B cell (primary cell): ENCODE data around the gene ZRANB3. TPM values are rescaled to one million over a fixed set of nuclear protein-coding genes. Genes with fewer than 3 reads are reported as not detected.

Experiments
- ATAC-seq: fragments of 200-7000 bp; cut with Tn5 transposase; one replicate; pipeline ENCODE4 v1.10.0; 2021; ENCODE audit warnings: low read depth, mild to moderate bottlenecking, moderate number of reproducible peaks, moderate library complexity
- CTCF ChIA-PET: fragments of 350-600 bp; sonication (Branson Sonifier 250); formaldehyde crosslinking; loops from one replicate; lab custom pipeline; 2021; ENCODE audit warnings: antibody characterized with exemption, inconsistent platforms; lab: Charles Lee
- POLR2A ChIA-PET: fragments of 350-600 bp; sonication (Branson Sonifier 250); formaldehyde crosslinking; loops from one replicate; lab custom pipeline; 2021; ENCODE audit warnings: antibody characterized with exemption; lab: Charles Lee
- DNase-seq: peaks from one replicate; pipeline ENCODE4 v3.0.0; 2013
- H2AFZ ChIP-seq: 2 replicates; pipeline ENCODE4 v1.6.1; 2012; ENCODE audit warnings: mild to moderate bottlenecking, low read depth, low read length; ENCODE audit not compliant: insufficient read depth, poor library complexity, severe bottlenecking
- H3K27ac ChIP-seq, 2 donors: 1 replicate in 1 of 2; 2 replicates in 1 of 2; pipeline ENCODE4 v1.5.1; 2012 to 2013; ENCODE audit warnings: low read length in 2 of 2, mild to moderate bottlenecking in 2 of 2, moderate library complexity in 1 of 2
- H3K27me3 ChIP-seq, 4 experiments: fragments of 200-600 bp in 1 of 4; sonication (generic) in 1 of 4; replicated peaks in 1 of 4; 1 replicate in 2 of 4; 2 replicates in 2 of 4; pipeline versions ENCODE4 v1.6.1 to v1.7.0; 2013 to 2016; ENCODE audit warnings: low read length in 3 of 4, mild to moderate bottlenecking in 2 of 4, mixed read lengths in 1 of 4, moderate library complexity in 1 of 4; ENCODE audit not compliant: insufficient read depth in 4 of 4, control insufficient read depth in 3 of 4; ENCODE audit errors: control extremely low read depth in 1 of 4
- H3K36me3 ChIP-seq, 2 experiments: replicated peaks in 1 of 2; 1 replicate in 1 of 2; 2 replicates in 1 of 2; pipeline versions ENCODE4 v1.6.1 to v1.7.1; 2013; ENCODE audit warnings: low read length in 1 of 2; ENCODE audit not compliant: insufficient read depth in 2 of 2, control insufficient read depth in 1 of 2; ENCODE audit errors: control extremely low read depth in 1 of 2, extremely low read depth in 1 of 2
- H3K4me1 ChIP-seq, 2 donors: fragments of 200-600 bp in 1 of 2; sonication (generic) in 1 of 2; 1 replicate in 1 of 2; 2 replicates in 1 of 2; pipeline versions ENCODE4 v1.5.1 to v1.6.1; 2013 to 2017; ENCODE audit warnings: low read length in 2 of 2; ENCODE audit not compliant: control insufficient read depth in 2 of 2, insufficient read depth in 2 of 2
- H3K4me2 ChIP-seq: replicated peaks from 2 replicates; pipeline ENCODE3; 2012; ENCODE audit warnings: mild to moderate bottlenecking, low read depth, low read length; ENCODE audit not compliant: poor library complexity, severe bottlenecking
- H3K4me3 ChIP-seq, 5 experiments: fragments of 200-600 bp in 1 of 5; sonication (generic) in 1 of 5; 1 replicate in 3 of 5; 2 replicates in 2 of 5; pipeline versions ENCODE4 v1.5.1 to v1.7.0; 2011 to 2016; ENCODE audit warnings: low read length in 4 of 5, mild to moderate bottlenecking in 4 of 5, low read depth in 2 of 5, control low read depth in 1 of 5, moderate library complexity in 1 of 5; ENCODE audit not compliant: insufficient read depth in 1 of 5; ENCODE audit errors: control extremely low read depth in 1 of 5, extremely low read depth in 1 of 5
- H3K79me2 ChIP-seq: fragments of 200-600 bp; sonication (generic); one replicate; pipeline ENCODE4 v1.6.0; 2016; ENCODE audit warnings: low read length; ENCODE audit not compliant: control insufficient read depth, insufficient read depth
- H3K9ac ChIP-seq: fragments of 200-600 bp; sonication (generic); 2 replicates; pipeline ENCODE4 v1.6.1; 2017; ENCODE audit warnings: mild to moderate bottlenecking, low read length, moderate library complexity
- H3K9me3 ChIP-seq, 3 donors: one replicate each; pipeline versions ENCODE4 v1.6.1 to v1.7.1; 2013; ENCODE audit warnings: low read length in 2 of 3; ENCODE audit not compliant: control insufficient read depth in 2 of 3, insufficient read depth in 1 of 3; ENCODE audit errors: control extremely low read depth in 1 of 3
- H4K20me1 ChIP-seq: 2 replicates; pipeline ENCODE4 v1.6.0; 2012; ENCODE audit warnings: mild to moderate bottlenecking, low read length; ENCODE audit not compliant: insufficient read depth, control insufficient read depth, poor library complexity, severe bottlenecking
- H3K27ac Mint-ChIP-seq: one replicate; pipeline ENCODE4 v1.8.0; 2021; ENCODE audit warnings: mixed read lengths
- H3K27me3 Mint-ChIP-seq: one replicate; pipeline ENCODE4 v1.8.0; 2021; ENCODE audit warnings: mixed read lengths
- H3K4me1 Mint-ChIP-seq: one replicate; pipeline ENCODE4 v1.8.0; 2021; ENCODE audit warnings: mixed read lengths
- H3K4me3 Mint-ChIP-seq: one replicate; pipeline ENCODE4 v1.8.0; 2021; ENCODE audit warnings: mixed read lengths
- H3K9me3 Mint-ChIP-seq: one replicate; pipeline ENCODE4 v1.8.0; 2022; ENCODE audit warnings: mixed read lengths; ENCODE audit not compliant: insufficient read depth
- EZH2 ChIP-seq: IDR thresholded peaks from 2 replicates; pipeline ENCODE4 v1.6.1; 2012; ENCODE audit warnings: borderline replicate concordance, low read depth, mild to moderate bottlenecking, moderate library complexity, low read length; ENCODE audit not compliant: insufficient read depth, poor library complexity, severe bottlenecking
- WGBS: methylation state at CpG from one replicate; pipeline ENCODE4 v1.1.5; 2013; ENCODE audit warnings: missing lambda C conversion rate; ENCODE audit not compliant: insufficient coverage; 5-methylcytosine and 5-hydroxymethylcytosine counted together
- intact Hi-C: fragments of 100-400 bp; cut with micrococcal nuclease; formaldehyde crosslinking; loops from one replicate; pipeline ENCODE4 v1.10.0; 2022
- polyA plus RNA-seq: library from polyadenylated mRNA; depleted of rRNA; stranded (reverse); fragments of >200 nt; gene quantifications from 2 replicates; pipeline ENCODE4 v1.2.3, GENCODE V29; 2012
- total RNA-seq, 2 donors: library from RNA; stranded (reverse); fragments of 120-200 nt in 1 of 2; gene quantifications; 1 replicate in 1 of 2; 2 replicates in 1 of 2; pipeline versions ENCODE4 v1.2.3 to v1.2.4, GENCODE V29; 2013 to 2022
- TF ChIP-seq, protein P1 (sequence below): fragments of 200-600 bp; IDR thresholded peaks from one replicate; pipeline ENCODE4 v1.8.0; 2022; ENCODE audit warnings: antibody characterized with exemption, mild to moderate bottlenecking

The ZRANB3 gene
- total and polyA plus RNA-seq, 2 donors (not counting 1 experiment from before 2014, with no cell fraction given) = 2.4 to 9.8 TPM

DNA sequence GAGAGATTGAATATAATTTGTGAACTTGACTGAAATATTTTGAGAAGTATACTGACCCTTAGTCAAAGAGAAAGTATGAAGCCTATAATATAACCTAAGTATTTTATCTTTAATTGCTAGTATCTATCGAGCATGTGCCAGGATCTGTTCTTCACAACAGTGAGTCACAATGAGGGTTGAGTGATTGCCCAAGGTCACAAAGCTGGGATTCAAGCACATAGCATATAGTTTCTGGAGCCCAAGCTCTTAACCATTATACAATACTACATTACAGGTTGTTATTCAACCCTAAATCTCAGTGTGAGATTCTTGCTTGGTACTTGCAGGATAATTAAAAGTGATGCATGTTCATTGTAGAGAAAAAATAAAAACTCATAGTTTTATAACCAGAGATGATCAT is 381.8 kb downstream of the ZRANB3 start:
- POLR2A ChIA-PET = no interaction called here
- no peak overlapping the region for H3K4me3 ChIP-seq
- no peaks in the 10 kb centered on the region for H3K4me1 ChIP-seq
- TF ChIP-seq, protein P1, sequence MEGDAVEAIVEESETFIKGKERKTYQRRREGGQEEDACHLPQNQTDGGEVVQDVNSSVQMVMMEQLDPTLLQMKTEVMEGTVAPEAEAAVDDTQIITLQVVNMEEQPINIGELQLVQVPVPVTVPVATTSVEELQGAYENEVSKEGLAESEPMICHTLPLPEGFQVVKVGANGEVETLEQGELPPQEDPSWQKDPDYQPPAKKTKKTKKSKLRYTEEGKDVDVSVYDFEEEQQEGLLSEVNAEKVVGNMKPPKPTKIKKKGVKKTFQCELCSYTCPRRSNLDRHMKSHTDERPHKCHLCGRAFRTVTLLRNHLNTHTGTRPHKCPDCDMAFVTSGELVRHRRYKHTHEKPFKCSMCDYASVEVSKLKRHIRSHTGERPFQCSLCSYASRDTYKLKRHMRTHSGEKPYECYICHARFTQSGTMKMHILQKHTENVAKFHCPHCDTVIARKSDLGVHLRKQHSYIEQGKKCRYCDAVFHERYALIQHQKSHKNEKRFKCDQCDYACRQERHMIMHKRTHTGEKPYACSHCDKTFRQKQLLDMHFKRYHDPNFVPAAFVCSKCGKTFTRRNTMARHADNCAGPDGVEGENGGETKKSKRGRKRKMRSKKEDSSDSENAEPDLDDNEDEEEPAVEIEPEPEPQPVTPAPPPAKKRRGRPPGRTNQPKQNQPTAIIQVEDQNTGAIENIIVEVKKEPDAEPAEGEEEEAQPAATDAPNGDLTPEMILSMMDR = no peak
- no peak for TF ChIP-seq EZH2
- Mint-ChIP-seq H3K27me3 (no peaks in the 10 kb centered on the region), H3K4me3 (no peak overlapping the region), H3K27ac (no peak overlapping the region), H3K4me1 (no peaks in the 10 kb centered on the region), H3K9me3 (peaks cover under 1% of the 10 kb centered on the region)
- no peak overlapping the region for H2AFZ ChIP-seq
- H3K9me3 ChIP-seq = peaks cover 0 to 1% (median under 1%) of the 10 kb centered on the region in 3 donors
- no peaks in the 10 kb centered on the region for H3K79me2 ChIP-seq
- H3K27me3 ChIP-seq = no peaks in the 10 kb centered on the region
- no peak overlapping the region for H3K4me2 ChIP-seq
- ATAC-seq = no peak
- intact Hi-C loops = no loop called here
- CTCF ChIA-PET = no interaction called here
- H4K20me1 ChIP-seq = no peaks in the 10 kb centered on the region
- no peak overlapping the region for H3K27ac ChIP-seq
- H3K36me3 ChIP-seq = peaks cover 24 to 48% of the 10 kb centered on the region in 2 experiments
- no CpG with 5 or more reads among the region's 1 CpG for WGBS
- H3K9ac ChIP-seq = no peak overlapping the region
- no peak for DNase-seq

DNA sequence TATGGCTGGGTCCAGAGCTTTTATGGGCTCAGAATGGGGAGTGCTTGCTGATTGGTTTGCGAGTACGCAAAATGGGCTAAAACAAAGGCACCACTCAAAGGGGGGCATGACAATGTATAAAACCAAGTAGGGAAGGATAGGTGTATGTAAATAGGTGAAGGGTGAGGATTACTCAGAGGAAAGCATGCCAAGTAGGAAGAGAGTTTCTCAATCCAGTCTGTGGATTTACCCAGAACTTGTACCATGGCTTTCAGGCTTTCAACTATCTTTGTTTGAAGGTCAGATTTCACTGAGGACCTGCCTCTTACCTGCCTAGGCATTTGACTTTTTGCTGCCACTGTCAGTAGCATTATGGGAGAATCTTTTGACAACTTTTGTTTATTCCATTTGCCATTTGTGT is 386.7 kb downstream of the ZRANB3 start:
- no peak overlapping the region for H2AFZ ChIP-seq
- no peak for DNase-seq
- Mint-ChIP-seq H3K9me3 (peaks cover 10% of the 10 kb centered on the region), H3K27me3 (no peaks in the 10 kb centered on the region), H3K27ac (no peak overlapping the region), H3K4me3 (no peak overlapping the region), H3K4me1 (no peaks in the 10 kb centered on the region)
- CTCF ChIA-PET = no interaction called here
- no peak overlapping the region for H3K4me3 ChIP-seq
- H3K27me3 ChIP-seq = no peaks in the 10 kb centered on the region
- no peak overlapping the region for H3K27ac ChIP-seq
- no peaks in the 10 kb centered on the region for H3K4me1 ChIP-seq
- POLR2A ChIA-PET = no interaction called here
- no peak for TF ChIP-seq EZH2
- TF ChIP-seq, protein P1 = no peak
- H3K9me3 ChIP-seq = peaks cover 11 to 15% (median 14%) of the 10 kb centered on the region in 3 donors
- no peak for ATAC-seq
- intact Hi-C loops = no loop called here
- H3K79me2 ChIP-seq = peaks cover 3% of the 10 kb centered on the region
- peaks cover 10 to 37% of the 10 kb centered on the region in 2 experiments for H3K36me3 ChIP-seq
- no peak overlapping the region for H3K4me2 ChIP-seq
- no peaks in the 10 kb centered on the region for H4K20me1 ChIP-seq
- WGBS = 100% methylated on average over 2 of the region's 2 CpGs
- H3K9ac ChIP-seq = no peak overlapping the region
